Ovary (tissue), 3 donors: ENCODE data around the gene HADHB.

Source experiments
- CTCF ChIP-seq, 3 donors: fragments of 450-650 bp in 2 of 3; fragments of 200-600 bp in 1 of 3; IDR thresholded peaks; one replicate each; pipeline versions ENCODE4 v1.5.1 to v1.8.0; 2016 to 2022; ENCODE audit warnings: antibody characterized with exemption in 3 of 3, mild to moderate bottlenecking in 1 of 3
- EP300 ChIP-seq: sonication (generic); formaldehyde crosslinking; IDR thresholded peaks from one replicate; pipeline ENCODE4 v1.6.1; 2017; ENCODE audit warnings: antibody characterized with exemption
- POLR2A ChIP-seq: fragments of 450-650 bp; IDR thresholded peaks from one replicate; pipeline ENCODE4 v1.6.1; 2017; ENCODE audit warnings: antibody characterized with exemption, mild to moderate bottlenecking, moderate library complexity
- donor health status: DM: no; HTN: no; CAD: no.

DNA sequence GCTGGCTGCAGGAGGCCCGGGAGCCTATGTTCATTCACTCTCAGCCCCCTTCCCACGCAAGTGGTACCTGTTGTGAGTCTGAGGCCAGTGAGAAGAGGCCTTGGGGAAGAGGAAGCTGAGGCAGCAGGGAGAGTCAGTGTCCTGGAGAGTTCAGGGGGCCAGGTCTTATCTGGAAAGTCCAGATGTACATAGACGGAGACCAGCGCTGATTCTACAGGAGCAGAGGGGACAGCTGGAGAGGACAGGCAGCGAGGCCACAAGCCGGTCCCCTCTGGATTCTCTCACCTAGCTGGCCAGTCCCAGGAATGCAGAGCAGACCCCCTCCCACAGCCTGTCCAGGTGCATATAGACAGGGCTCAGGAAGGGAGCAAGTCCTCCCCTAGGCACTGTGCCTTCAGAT is 72.1 kb downstream of the HADHB start:
- TF ChIP-seq POLR2A (no peak), CTCF (IDR thresholded peaks at IDR 0.05) (no peak), EP300 (no peak)
